Measurements from ENCODE around the gene SRSF2.
"Not testable (repeated sequence)": the region's sequence is repeated elsewhere in the genome, so short reads cannot be mapped to it uniquely, and the experiment has no call there.

Gene SRSF2

GRCh38 chr17:76718516-76718915 is 18.6 kb downstream of the SRSF2 start:
- no peak for DNase-seq

GRCh38 chr17:76716839-76717215 is 20.3 kb downstream of the SRSF2 start:
- DNase-seq: no peak

- peak; percentile 75 for DNase-seq
Measured at GRCh38 chr17:76716146-76716838, 20.8 kb downstream of the SRSF2 start.

DNA sequence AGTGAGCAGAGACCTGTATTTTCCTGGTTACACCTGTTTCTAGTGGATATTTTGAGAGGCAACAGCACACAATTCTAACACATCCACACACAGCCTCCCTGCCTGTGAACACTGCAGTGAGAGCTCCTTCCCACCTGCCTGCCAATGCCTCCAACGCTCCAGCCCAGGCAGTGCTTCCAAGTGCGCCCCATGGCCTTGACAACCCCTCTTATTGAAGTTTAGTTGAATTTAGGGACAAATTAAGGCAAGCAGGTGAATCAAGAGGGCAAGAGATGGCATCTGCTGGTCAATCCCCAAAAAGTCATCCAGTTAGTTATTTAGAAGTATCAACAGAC is 21.7 kb downstream of the SRSF2 start:
- DNase-seq: no peak

GRCh38 chr17:76714822-76715495 is 22.2 kb downstream of the SRSF2 start:
- DNase-seq: peak; percentile 93

GRCh38 chr17:76714336-76714735 is 22.8 kb downstream of the SRSF2 start:
- no peak for DNase-seq

DNA sequence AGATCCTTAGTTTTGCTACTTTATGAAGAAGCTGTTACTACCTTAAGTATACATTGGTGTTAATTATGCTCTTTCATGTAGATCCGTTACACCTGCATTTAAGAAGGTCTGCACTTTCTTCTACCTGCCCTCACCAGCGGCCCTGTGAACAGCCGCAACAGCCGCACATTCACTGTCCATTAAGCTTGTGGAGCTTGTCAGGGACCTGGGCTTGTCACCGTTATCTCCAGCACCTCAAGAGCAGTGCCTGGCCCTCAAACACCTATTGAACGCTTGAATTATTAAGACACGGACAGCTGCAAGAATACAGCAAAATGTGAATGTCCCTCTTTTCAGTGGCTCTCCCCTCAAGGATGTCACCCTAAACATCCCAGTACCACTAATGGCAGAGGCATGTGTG is 23.4 kb downstream of the SRSF2 start:
- DNase-seq: no peak

DNA sequence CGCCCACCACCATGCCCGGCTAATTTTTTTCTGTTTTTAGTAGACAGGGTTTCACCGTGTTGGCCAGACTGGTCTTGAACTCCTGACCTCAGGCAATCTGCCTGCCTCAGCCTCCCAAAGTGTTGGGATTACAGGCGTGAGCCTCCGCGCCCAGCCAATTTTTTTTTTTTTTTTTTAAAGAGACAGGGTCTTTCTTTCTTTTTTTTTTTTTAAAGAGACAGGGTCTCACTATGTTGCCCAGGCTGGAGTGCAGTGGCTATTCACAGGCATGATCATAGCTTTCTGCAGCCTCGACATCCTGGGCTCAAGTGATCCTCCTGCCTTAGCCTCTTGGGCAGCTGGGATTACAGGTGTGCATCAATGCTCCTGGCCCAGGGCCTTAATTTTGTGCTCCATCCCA is 24.8 kb downstream of the SRSF2 start:
- DNase-seq: not testable (repeated sequence)

- DNase-seq: peak; percentile 78
Measured at GRCh38 chr17:76710863-76711611, 26.1 kb downstream of the SRSF2 start, which contains the start of gene MXRA7. MXRA7 (minus strand) TSS chr17:76710965; CDS start chr17:76710946, 19 bp downstream.

- not testable (repeated sequence) for DNase-seq
Measured at GRCh38 chr17:76709951-76710862, 26.9 kb downstream of the SRSF2 start.

DNA sequence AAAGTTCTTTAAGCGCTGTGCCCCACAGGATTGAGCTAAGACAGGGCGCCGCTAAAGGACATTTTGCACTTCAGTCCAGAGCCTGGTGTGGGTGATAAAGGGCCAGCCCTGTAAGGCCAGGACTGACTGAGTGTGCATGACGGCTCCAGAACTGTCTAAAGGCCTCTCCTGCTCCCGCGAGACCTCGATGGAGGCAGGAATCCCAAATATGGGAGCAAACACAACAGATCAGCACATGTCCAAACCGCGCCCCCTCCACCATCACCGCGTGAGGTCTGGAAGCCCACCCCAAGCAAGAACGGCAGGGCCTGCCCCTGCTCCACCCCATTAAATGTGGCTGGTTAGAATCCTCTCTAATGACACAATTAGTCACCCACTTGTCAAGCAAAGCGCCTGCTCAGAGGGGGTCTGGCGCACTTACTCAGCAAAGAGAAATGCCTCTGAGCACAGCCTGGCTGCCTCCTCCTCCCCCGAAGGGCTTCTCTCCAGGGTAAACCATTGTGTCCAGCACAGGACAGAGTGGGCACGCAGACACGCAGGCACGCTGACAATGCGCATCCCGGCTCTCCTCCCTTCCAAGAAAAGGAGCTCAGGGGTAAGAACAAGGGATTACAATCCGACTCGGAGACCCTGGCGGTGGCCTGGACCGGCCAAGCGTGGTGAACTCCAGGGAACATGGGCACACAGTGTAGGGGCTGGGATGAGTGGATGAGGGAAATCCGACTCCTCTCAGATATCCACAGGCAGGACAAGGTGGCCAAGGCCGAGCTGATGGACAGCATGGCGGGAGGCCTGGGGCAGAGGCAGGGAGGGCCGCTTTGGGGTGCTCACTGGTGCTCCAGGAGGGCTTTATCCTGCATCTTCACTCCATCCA is 27.8 kb downstream of the SRSF2 start:
- DNase-seq: no peak

GRCh38 chr17:76707985-76708807 is 28.9 kb downstream of the SRSF2 start:
- no peak for DNase-seq

GRCh38 chr17:76706817-76707216 is 30.3 kb downstream of the SRSF2 start:
- DNase-seq: no peak

- no peak for DNase-seq
Measured at GRCh38 chr17:76704805-76705204, 32.3 kb downstream of the SRSF2 start.

GRCh38 chr17:76702941-76703637 is 34.0 kb downstream of the SRSF2 start:
- no peak for DNase-seq

DNA sequence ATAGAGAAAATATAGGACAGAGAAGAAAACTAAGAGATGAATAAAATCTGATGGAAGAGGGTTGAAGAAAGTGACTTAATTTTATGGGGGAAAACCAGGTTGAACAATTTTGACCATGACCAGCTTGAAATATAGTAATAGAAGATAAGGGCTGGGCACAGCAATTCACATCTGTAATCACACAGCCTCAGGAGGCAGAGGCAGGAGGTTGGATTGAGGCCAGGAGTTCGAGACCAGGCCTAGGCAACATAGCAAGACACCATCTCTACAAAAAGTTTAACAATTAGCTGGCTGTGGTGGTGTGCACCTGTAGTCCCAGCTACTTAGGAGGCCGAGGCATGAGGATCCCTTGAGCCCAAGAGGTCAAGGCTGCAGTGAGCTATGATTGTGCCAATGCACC is 35.1 kb downstream of the SRSF2 start:
- no peak for DNase-seq

DNA sequence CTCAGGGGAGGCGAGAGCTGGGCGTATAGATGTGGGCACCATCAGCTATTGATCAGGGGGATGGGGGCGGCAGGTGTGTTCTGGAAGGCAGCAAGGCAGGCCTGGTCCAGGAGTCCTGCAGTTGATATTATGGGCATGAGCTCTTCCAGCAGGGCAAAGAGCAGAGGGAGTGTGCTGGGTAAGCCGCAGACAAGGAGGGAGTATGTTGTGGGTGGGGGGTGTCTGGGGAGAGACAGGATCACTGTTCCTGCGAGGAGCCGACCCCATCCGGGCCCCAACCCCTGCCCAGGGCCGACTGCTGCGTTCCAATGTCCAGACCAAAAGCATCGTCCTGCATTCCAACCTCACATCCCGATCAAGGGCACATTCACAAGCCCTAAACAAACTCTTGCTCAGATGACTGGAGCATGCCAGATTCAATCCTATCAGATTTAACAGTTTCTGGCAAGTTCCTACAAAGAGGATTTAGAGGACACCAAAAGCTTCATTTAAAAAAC is 35.6 kb downstream of the SRSF2 start:
- DNase-seq: no peak

- no peak for DNase-seq
Measured at GRCh38 chr17:76700617-76701470, 36.3 kb downstream of the SRSF2 start.

GRCh38 chr17:76700270-76700616 is 36.9 kb downstream of the SRSF2 start:
- no peak for DNase-seq

Data from stimulated activated CD8-positive, alpha-beta memory T cell treated with anti-CD3 and anti-CD28 coated beads, Interleukin-4, amount 100 ng/mL, for 48 hours (primary cell).